HCT116 (cell line): Measurements from ENCODE around the gene SDF2. TPM values are rescaled to one million over a fixed set of nuclear protein-coding genes. Genes with fewer than 3 reads are reported as not detected.

Experiments
- ATAC-seq: fragments of 200-7000 bp; cut with Tn5 transposase; 2 replicates; pipeline ENCODE4 v1.9.1; 2020; ENCODE audit warnings: mild to moderate bottlenecking, moderate library complexity
- BruUV-seq: library from RNA; stranded (reverse); fragments of 400-500 nt; replicated peaks from 2 replicates; lab custom pipeline; 2021; lab: Mats Ljungman, UMichigan
- CTCF ChIA-PET: fragments of 300-600 bp; sonication (Branson Sonifier 250); formaldehyde crosslinking; loops from one replicate; lab custom pipeline; 2021; ENCODE audit warnings: antibody characterized with exemption; lab: Charles Lee
- POLR2A ChIA-PET: fragments of 300-600, 350-600 bp; sonication (Branson Sonifier 250); formaldehyde crosslinking; loops from one replicate; lab custom pipeline; 2021; ENCODE audit warnings: antibody characterized with exemption; lab: Charles Lee
- RAD21 ChIA-PET, 2 experiments: fragments of 300-600 bp; sonication (Branson Sonifier 250); formaldehyde crosslinking; loops; one replicate each; lab custom pipeline; 2023; ENCODE audit warnings: low total read pairs in 2 of 2; ENCODE audit not compliant: uncharacterized antibody in 2 of 2, unreplicated experiment in 2 of 2, low non-redundant PET in 1 of 2; lab: Charles Lee
- DNase-seq: peaks from one replicate; pipeline ENCODE4 v3.0.0-alpha.2; 2010; ENCODE audit warnings: low read depth, low spot score
- H2AFZ ChIP-seq: fragments of 200-600 bp; shearing (Covaris generic), sonication (generic); 2 replicates; pipeline ENCODE4 v1.6.1; 2017; ENCODE audit warnings: low read depth, mixed run types, mixed read lengths, antibody characterized with exemption, low read length; ENCODE audit not compliant: poor library complexity, severe bottlenecking
- H3K27ac ChIP-seq: 2 replicates; pipeline ENCODE4 v1.5.1; 2012; ENCODE audit warnings: low read depth, low read length
- H3K27me3 ChIP-seq: fragments of 200-600 bp; sonication (generic); 2 replicates; pipeline ENCODE4 v1.6.1; 2016; ENCODE audit warnings: mixed run types, low read length, mixed read lengths; ENCODE audit not compliant: insufficient read depth
- H3K36me3 ChIP-seq, 2 experiments: fragments of 200-500 bp in 1 of 2; fragments of 200-600 bp in 1 of 2; sonication (Bioruptor generic) in 1 of 2; sonication (generic) in 1 of 2; 2 replicates each; pipeline versions ENCODE4 v1.5.1 to v1.6.1; 2014 to 2016; ENCODE audit warnings: low read length in 2 of 2, inconsistent platforms in 1 of 2, mixed read lengths in 1 of 2, mixed run types in 1 of 2; ENCODE audit not compliant: insufficient read depth in 2 of 2, control insufficient read depth in 1 of 2
- H3K4me1 ChIP-seq, 2 experiments: fragments of 200-600 bp in 1 of 2; sonication (generic) in 1 of 2; 2 replicates each; pipeline versions ENCODE4 v1.5.1 to v1.6.1; 2012 to 2017; ENCODE audit warnings: low read length in 2 of 2, inconsistent platforms in 1 of 2, mild to moderate bottlenecking in 1 of 2, mixed read lengths in 1 of 2, mixed run types in 1 of 2, moderate library complexity in 1 of 2; ENCODE audit not compliant: insufficient read depth in 2 of 2, control insufficient read depth in 1 of 2
- H3K4me2 ChIP-seq: fragments of 200-600 bp; sonication (generic); 2 replicates; pipeline ENCODE4 v1.6.1; 2017; ENCODE audit warnings: mixed run types, low read length, mixed read lengths
- H3K4me3 ChIP-seq, 2 experiments: fragments of 200-600 bp in 1 of 2; sonication (generic) in 1 of 2; replicated peaks in 1 of 2; 2 replicates each; pipeline ENCODE4 v1.5.1; 2011 to 2016; ENCODE audit warnings: low read length in 2 of 2, control low read depth in 1 of 2, low read depth in 1 of 2, mild to moderate bottlenecking in 1 of 2, mixed read lengths in 1 of 2, mixed run types in 1 of 2
- H3K79me2 ChIP-seq: fragments of 200-600 bp; sonication (generic); 2 replicates; pipeline ENCODE4 v1.6.1; 2017; ENCODE audit warnings: mild to moderate bottlenecking, mixed run types, low read length, moderate library complexity, mixed read lengths; ENCODE audit not compliant: insufficient read depth
- H3K9ac ChIP-seq: fragments of 200-600 bp; sonication (generic); 2 replicates; pipeline ENCODE4 v1.6.1; 2016; ENCODE audit warnings: low read length, mixed read lengths
- H3K9me2 ChIP-seq: fragments of 200-600 bp; sonication (generic), shearing (Covaris generic); 2 replicates; pipeline ENCODE4 v1.6.1; 2017; ENCODE audit warnings: mixed run types, mild to moderate bottlenecking, moderate library complexity; ENCODE audit not compliant: insufficient read depth
- H3K9me3 ChIP-seq, 2 experiments: fragments of 200-500 bp in 1 of 2; fragments of 200-600 bp in 1 of 2; sonication (Bioruptor generic) in 1 of 2; sonication (generic) in 1 of 2; 2 replicates each; pipeline ENCODE4 v1.6.1; 2014 to 2017; ENCODE audit warnings: low read length in 2 of 2, mixed read lengths in 2 of 2, inconsistent platforms in 1 of 2, low read depth in 1 of 2, mild to moderate bottlenecking in 1 of 2, mixed run types in 1 of 2, moderate library complexity in 1 of 2; ENCODE audit not compliant: control insufficient read depth in 1 of 2, insufficient read depth in 1 of 2
- H4K20me1 ChIP-seq: fragments of 200-600 bp; sonication (generic), shearing (Covaris generic); 2 replicates; pipeline ENCODE4 v1.6.1; 2017; ENCODE audit warnings: mixed run types, mild to moderate bottlenecking, moderate library complexity; ENCODE audit not compliant: insufficient read depth
- ATF3 ChIP-seq: IDR thresholded peaks from 2 replicates; pipeline ENCODE4 v1.6.1; 2012
- CTCF ChIP-seq, 3 experiments: fragments of 200-600 bp in 1 of 3; sonication (generic) in 1 of 3; IDR thresholded peaks in 2 of 3; conservative IDR thresholded peaks in 1 of 3; 2 replicates each; pipeline ENCODE4 v1.5.1; 2012 to 2017; ENCODE audit warnings: low read depth in 2 of 3, low read length in 2 of 3, antibody characterized with exemption in 1 of 3, borderline replicate concordance in 1 of 3, control low read depth in 1 of 3, mild to moderate bottlenecking in 1 of 3, mixed read lengths in 1 of 3, mixed run types in 1 of 3, moderate library complexity in 1 of 3; ENCODE audit not compliant: insufficient read depth in 1 of 3
- ELF1 ChIP-seq: IDR thresholded peaks from 2 replicates; pipeline ENCODE4 v1.6.1; 2012; ENCODE audit warnings: low read depth, borderline replicate concordance
- EZH2 ChIP-seq: fragments of 200-600 bp; sonication (generic); IDR thresholded peaks from 2 replicates; pipeline ENCODE4 v1.6.1; 2017; ENCODE audit warnings: antibody characterized with exemption, mixed run types
- EZH2phosphoT487 ChIP-seq: fragments of 200-600 bp; IDR thresholded peaks from 2 replicates; pipeline ENCODE4 v1.6.1; 2018; ENCODE audit warnings: antibody characterized with exemption, borderline replicate concordance
- FOSL1 ChIP-seq: IDR thresholded peaks from 2 replicates; pipeline ENCODE4 v1.6.1; 2012; ENCODE audit warnings: low read depth
- REST ChIP-seq: IDR thresholded peaks from 2 replicates; pipeline ENCODE4 v1.6.1; 2012; ENCODE audit warnings: low read depth
- SP1 ChIP-seq: IDR thresholded peaks from 2 replicates; pipeline ENCODE4 v1.6.1; 2012; ENCODE audit warnings: low read depth
- ZBTB33 ChIP-seq: IDR thresholded peaks from 2 replicates; pipeline ENCODE4 v1.6.1; 2011; ENCODE audit warnings: mild to moderate bottlenecking, low read length, moderate library complexity; ENCODE audit not compliant: insufficient replicate concordance; ENCODE audit errors: extremely low read depth
- ZFX ChIP-seq: fragments of 450-650 bp; IDR thresholded peaks from 2 replicates; pipeline ENCODE4 v1.6.1; 2017
- ZNF274 ChIP-seq: fragments of 200-500 bp; sonication (Bioruptor generic); IDR thresholded peaks from 2 replicates; pipeline ENCODE4 v1.6.1; 2014; ENCODE audit warnings: mild to moderate bottlenecking, low read depth, low read length, inconsistent platforms
- intact Hi-C: fragments of 100-400 bp; cut with micrococcal nuclease; formaldehyde crosslinking; loops from 2 replicates; pipeline ENCODE4 v1.10.0; 2022
- total RNA-seq: library from RNA; stranded (reverse); gene quantifications from one replicate; pipeline ENCODE4 v1.2.1, GENCODE V29; 2021; ENCODE audit not compliant: unreplicated experiment

SDF2 gene
- total RNA-seq, 1 experiment from 2014 or later, result 41.3 TPM

GRCh38 chr17:28704219-28704858 lies 42.6 kb upstream of the SDF2 start (continued):
- TF ChIP-seq CTCF (IDR thresholded peaks at IDR 0.05 in 2 of 3, conservative IDR thresholded peaks at IDR 0.05 in 1 of 3; ENCODE audit: borderline replicate concordance in 1 of 3, insufficient read depth in 1 of 3, low read depth in 2 of 3, low read length in 2 of 3) (no peak), EZH2phosphoT487 (no peak), ZBTB33 (no peak), SP1 (no peak), EZH2 (no peak), ZFX (no peak), FOSL1 (no peak), ELF1 (no peak)
- TF ChIP-seq, all 23 proteins: peak for 0

GRCh38 chr17:28703552-28704218 lies 42.0 kb upstream of the SDF2 start:
- peaks cover 26 to 31% of the 10 kb centered on the region in 2 experiments for H3K36me3 ChIP-seq
- CTCF ChIA-PET, result no interaction called here
- TF ChIP-seq ZNF274, result no peak
- no peak for TF ChIP-seq CTCF (IDR thresholded peaks at IDR 0.05 in 2 of 3, conservative IDR thresholded peaks at IDR 0.05 in 1 of 3; ENCODE audit: borderline replicate concordance in 1 of 3, insufficient read depth in 1 of 3, low read depth in 2 of 3, low read length in 2 of 3)
- TF ChIP-seq REST, result no peak
- no peak for TF ChIP-seq ATF3

More at GRCh38 chr17:28703552-28704218, 42.0 kb upstream of the SDF2 start:
- H2AFZ ChIP-seq, result no peak overlapping the region
- ChIA-PET POLR2A (interaction anchor here (1.0 kb wide), 1 partner anchor 16 kb away, joined by 3 read pairs; the partner anchor contains the start of gene RPL23A), RAD21 (no interaction called here)
- H3K9ac ChIP-seq, result no peak overlapping the region
- no peak overlapping the region for H3K4me3 ChIP-seq
- DNase-seq, result no peak
- H3K79me2 ChIP-seq, result no peaks in the 10 kb centered on the region
- no peak overlapping the region for H3K27ac ChIP-seq
- H3K27me3 ChIP-seq, result no peaks in the 10 kb centered on the region
- H4K20me1 ChIP-seq, result no peaks in the 10 kb centered on the region
- H3K9me2 ChIP-seq, result no peaks in the 10 kb centered on the region
- no peak for ATAC-seq
- no peak overlapping the region for H3K4me2 ChIP-seq
- H3K9me3 ChIP-seq, result no peaks in the 10 kb centered on the region
- intact Hi-C loops, result no loop called here
- BruUV-seq, result no TSS peak
- H3K4me1 ChIP-seq, result no peaks in the 10 kb centered on the region
